Activated CD4-positive, alpha-beta memory T cell treated with anti-CD3 and anti-CD28 coated beads, Interleukin-2, amount 10 ng/mL, durations not matched to agents 7 days and 5 days (primary cell): ENCODE data around the gene BARD1. TPM values are rescaled to one million over a fixed set of nuclear protein-coding genes. Genes with fewer than 3 reads are reported as not detected.
"Not testable (repeated sequence)": the region's sequence is repeated elsewhere in the genome, so short reads cannot be mapped to it uniquely, and the experiment has no call there.

Source experiments
- CTCF ChIA-PET: fragments of 350-600 bp; sonication (Branson Sonifier 250); formaldehyde crosslinking; loops from one replicate; lab custom pipeline; 2021; ENCODE audit warnings: antibody characterized with exemption, inconsistent platforms; lab: Charles Lee
- POLR2A ChIA-PET: fragments of 350-600 bp; sonication (Branson Sonifier 250); formaldehyde crosslinking; loops from one replicate; lab custom pipeline; 2021; ENCODE audit warnings: antibody characterized with exemption; lab: Charles Lee
- DNase-seq: peaks from one replicate; pipeline ENCODE4 v3.0.0-alpha.2; 2020
- H3K27ac Mint-ChIP-seq: one replicate; pipeline ENCODE4 v1.8.0; 2021; ENCODE audit warnings: mild to moderate bottlenecking, mixed read lengths
- H3K27me3 Mint-ChIP-seq: one replicate; pipeline ENCODE4 v1.8.0; 2021; ENCODE audit warnings: mixed read lengths
- H3K36me3 Mint-ChIP-seq: one replicate; pipeline ENCODE4 v1.8.0; 2021; ENCODE audit warnings: low read depth, mixed read lengths
- H3K4me1 Mint-ChIP-seq: one replicate; pipeline ENCODE4 v1.8.0; 2021; ENCODE audit warnings: mixed read lengths
- H3K4me3 Mint-ChIP-seq: one replicate; pipeline ENCODE4 v1.8.0; 2021; ENCODE audit warnings: mild to moderate bottlenecking, mixed read lengths
- H3K9me3 Mint-ChIP-seq: one replicate; pipeline ENCODE4 v1.8.0; 2021; ENCODE audit warnings: mixed read lengths
- total RNA-seq, 2 experiments: library from RNA; stranded (reverse); gene quantifications; one replicate each; pipeline ENCODE4 v1.2.3, GENCODE V29; 2021

The BARD1 gene
- total RNA-seq, 2 experiments from 2014 or later = 43.7 to 47.4 TPM

DNA sequence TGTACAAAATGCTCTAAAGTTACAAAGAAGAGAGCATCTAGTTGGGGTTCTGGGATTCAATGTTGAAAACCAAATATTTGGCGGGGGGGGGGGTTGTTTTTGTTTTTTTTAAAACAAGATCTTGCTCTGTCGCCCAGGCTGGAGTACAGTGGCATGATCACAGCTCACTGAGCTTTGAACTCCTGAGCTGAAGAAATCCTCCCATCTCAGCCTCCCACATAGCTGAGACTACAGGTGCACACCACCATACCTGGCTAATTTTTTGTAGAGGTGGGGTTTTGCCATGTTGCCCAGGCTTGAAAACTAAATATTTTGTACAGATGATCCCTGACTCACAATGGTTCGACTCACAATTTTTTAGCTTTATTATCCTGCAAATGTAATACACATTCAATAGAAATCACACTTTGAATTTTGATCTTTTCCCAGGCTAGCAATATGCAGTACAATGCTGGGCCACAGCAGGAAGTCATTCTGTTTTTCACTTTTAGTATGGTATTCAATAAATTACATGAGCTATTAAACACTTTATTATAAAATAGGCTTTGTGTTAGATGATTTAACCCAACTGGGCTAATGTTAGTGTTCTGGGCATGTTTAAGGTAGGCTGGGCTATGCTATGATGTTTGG, 7.6 kb downstream of the BARD1 start:
- Mint-ChIP-seq H3K4me3 (no peak overlapping the region), H3K27ac (peak overlapping the region; percentile 11), H3K4me1 (peaks cover 79% of the 10 kb centered on the region), H3K27me3 (no peaks in the 10 kb centered on the region), H3K9me3 (no peaks in the 10 kb centered on the region), H3K36me3 (peaks cover 61% of the 10 kb centered on the region)
- no peak for DNase-seq
- POLR2A ChIA-PET = no interaction called here
- CTCF ChIA-PET = no interaction called here

GRCh38 chr2:214801068-214801467, 8.4 kb downstream of the BARD1 start:
- no peaks in the 10 kb centered on the region for H3K27me3 Mint-ChIP-seq
- H3K4me1 Mint-ChIP-seq = peaks cover 76% of the 10 kb centered on the region
- H3K36me3 Mint-ChIP-seq = peaks cover 60% of the 10 kb centered on the region
- no peaks in the 10 kb centered on the region for H3K9me3 Mint-ChIP-seq
- no peak for DNase-seq
- CTCF ChIA-PET = no interaction called here
- no peak overlapping the region for H3K27ac Mint-ChIP-seq
- POLR2A ChIA-PET = no interaction called here
- no peak overlapping the region for H3K4me3 Mint-ChIP-seq

- H3K27ac Mint-ChIP-seq = no peak overlapping the region
- H3K36me3 Mint-ChIP-seq = peaks cover 59% of the 10 kb centered on the region
- POLR2A ChIA-PET = interaction anchor here (1.4 kb wide), 1 partner anchor 8 kb away, joined by 13 read pairs; the partner anchor contains the start of gene BARD1
- CTCF ChIA-PET = no interaction called here
- H3K4me3 Mint-ChIP-seq = no peak overlapping the region
- peaks cover 69% of the 10 kb centered on the region for H3K4me1 Mint-ChIP-seq
- H3K27me3 Mint-ChIP-seq = no peaks in the 10 kb centered on the region
- H3K9me3 Mint-ChIP-seq = no peaks in the 10 kb centered on the region
- DNase-seq = no peak
Observed at GRCh38 chr2:214800180-214800579, 9.3 kb downstream of the BARD1 start.

GRCh38 chr2:214796911-214797310, 12.6 kb downstream of the BARD1 start:
- Mint-ChIP-seq H3K36me3 (peaks cover 53% of the 10 kb centered on the region), H3K27ac (peak overlapping the region; percentile 59), H3K4me1 (peaks cover 53% of the 10 kb centered on the region), H3K4me3 (no peak overlapping the region), H3K9me3 (no peaks in the 10 kb centered on the region), H3K27me3 (no peaks in the 10 kb centered on the region)
- ChIA-PET CTCF (no interaction called here), POLR2A (no interaction called here)
- no peak for DNase-seq

DNA sequence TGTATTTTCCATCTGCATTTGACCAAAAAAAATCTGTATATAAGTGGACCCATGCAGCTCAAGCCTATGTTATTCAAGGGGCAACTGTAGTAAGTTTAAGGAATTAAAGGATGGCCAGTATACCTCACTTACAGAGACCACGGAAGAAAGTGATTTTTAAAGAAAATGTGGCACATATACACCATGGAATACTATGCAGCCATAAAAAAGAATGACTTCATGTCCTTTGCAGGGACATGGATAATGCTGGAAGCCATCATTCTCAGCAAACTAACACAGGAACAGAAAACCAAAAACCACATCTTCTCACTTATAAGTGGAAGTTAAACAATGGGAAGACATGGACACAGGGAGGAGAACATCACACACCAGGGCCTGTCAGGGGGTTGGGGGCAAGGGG, 26.3 kb downstream of the BARD1 start:
- CTCF ChIA-PET, H3K9me3 Mint-ChIP-seq, H3K4me3 Mint-ChIP-seq, H3K27me3 Mint-ChIP-seq, DNase-seq, H3K27ac Mint-ChIP-seq, H3K4me1 Mint-ChIP-seq, POLR2A ChIA-PET: not testable (repeated sequence)
- peaks cover 79% of the 10 kb centered on the region for H3K36me3 Mint-ChIP-seq

- Mint-ChIP-seq H3K27ac (no peak overlapping the region), H3K36me3 (peaks cover 77% of the 10 kb centered on the region), H3K4me1 (no peaks in the 10 kb centered on the region), H3K4me3 (no peak overlapping the region), H3K27me3 (no peaks in the 10 kb centered on the region), H3K9me3 (peaks cover 10% of the 10 kb centered on the region)
- ChIA-PET CTCF (no interaction called here), POLR2A (no interaction called here)
- DNase-seq = no peak
Observed at GRCh38 chr2:214782671-214783070, 26.8 kb downstream of the BARD1 start.

- peaks cover 84% of the 10 kb centered on the region for H3K36me3 Mint-ChIP-seq
- no peaks in the 10 kb centered on the region for H3K27me3 Mint-ChIP-seq
- peaks cover 10% of the 10 kb centered on the region for H3K9me3 Mint-ChIP-seq
- no peaks in the 10 kb centered on the region for H3K4me1 Mint-ChIP-seq
- DNase-seq = no peak
- no peak overlapping the region for H3K27ac Mint-ChIP-seq
- no peak overlapping the region for H3K4me3 Mint-ChIP-seq
- POLR2A ChIA-PET = interaction anchor here (0.6 kb wide), 1 partner anchor 22 kb away, joined by 3 read pairs; no protein-coding TSS in a partner anchor
- CTCF ChIA-PET = no interaction called here
Observed at GRCh38 chr2:214781226-214781625, 28.3 kb downstream of the BARD1 start.

- no peaks in the 10 kb centered on the region for H3K27me3 Mint-ChIP-seq
- ChIA-PET POLR2A (interaction anchor here (0.5 to 1.4 kb wide), 2 partner anchors 33 to 50 kb away, joined by 3 to 4 read pairs; no protein-coding TSS in a partner anchor), CTCF (no interaction called here)
- H3K4me3 Mint-ChIP-seq = no peak overlapping the region
- no peak for DNase-seq
- H3K27ac Mint-ChIP-seq = no peak overlapping the region
- peaks cover 68% of the 10 kb centered on the region for H3K36me3 Mint-ChIP-seq
- no peaks in the 10 kb centered on the region for H3K4me1 Mint-ChIP-seq
- no peaks in the 10 kb centered on the region for H3K9me3 Mint-ChIP-seq
Observed at GRCh38 chr2:214775971-214776370, 33.5 kb downstream of the BARD1 start.

DNA sequence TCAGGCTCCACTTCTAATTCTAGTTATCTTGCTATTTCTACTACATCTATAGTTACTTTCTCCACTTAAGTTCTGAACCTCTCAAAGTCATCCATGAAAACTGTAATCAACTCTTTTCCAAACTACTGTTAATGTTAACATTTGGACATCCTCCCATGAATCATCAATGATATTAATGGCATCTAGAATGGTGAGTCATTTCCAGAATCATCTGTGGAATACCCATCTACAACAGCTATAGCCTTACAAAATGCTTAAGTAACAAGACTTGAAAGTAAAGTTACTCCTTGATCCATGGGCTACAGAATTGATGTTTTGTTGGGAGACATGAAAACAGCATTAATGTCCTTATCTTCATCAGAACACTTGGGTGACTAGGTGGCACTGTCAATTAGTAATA, 35.4 kb downstream of the BARD1 start:
- no peak overlapping the region for H3K27ac Mint-ChIP-seq
- ChIA-PET CTCF (interaction anchor here (1.0 kb wide), 1 partner anchor 12 kb away, joined by 3 read pairs; no protein-coding TSS in a partner anchor), POLR2A (no interaction called here)
- H3K9me3 Mint-ChIP-seq = no peaks in the 10 kb centered on the region
- H3K36me3 Mint-ChIP-seq = peaks cover 63% of the 10 kb centered on the region
- H3K4me1 Mint-ChIP-seq = no peaks in the 10 kb centered on the region
- H3K27me3 Mint-ChIP-seq = no peaks in the 10 kb centered on the region
- no peak overlapping the region for H3K4me3 Mint-ChIP-seq
- no peak for DNase-seq

- H3K9me3 Mint-ChIP-seq = no peaks in the 10 kb centered on the region
- ChIA-PET POLR2A (interaction anchor here (1.5 kb wide), 1 partner anchor 37 kb away, joined by 3 read pairs; the partner anchor contains the start of gene BARD1), CTCF (no interaction called here)
- H3K27me3 Mint-ChIP-seq = no peaks in the 10 kb centered on the region
- H3K36me3 Mint-ChIP-seq = peaks cover 71% of the 10 kb centered on the region
- H3K4me1 Mint-ChIP-seq = peaks cover 2% of the 10 kb centered on the region
- no peak overlapping the region for H3K4me3 Mint-ChIP-seq
- DNase-seq = no peak
- H3K27ac Mint-ChIP-seq = no peak overlapping the region
Observed at GRCh38 chr2:214772443-214773015, 37.0 kb downstream of the BARD1 start.

DNA sequence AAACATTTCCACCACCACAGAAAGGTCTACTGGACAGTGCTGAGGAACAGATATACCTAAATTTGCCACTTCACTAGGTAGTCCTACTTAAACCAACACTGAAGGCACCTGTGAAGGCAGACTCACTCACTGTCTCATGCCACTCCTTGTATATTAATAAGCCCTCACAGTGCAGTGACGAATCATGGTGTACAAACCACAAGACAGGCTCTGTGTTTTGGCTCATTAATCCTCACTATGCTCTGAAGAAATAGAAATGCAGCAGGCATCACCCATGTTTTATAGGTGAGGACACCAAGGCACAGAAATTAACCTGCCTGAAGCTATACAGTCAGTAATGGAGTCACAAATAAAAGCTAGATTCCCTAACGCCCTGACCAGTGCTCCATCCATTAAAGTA, 44.3 kb downstream of the BARD1 start:
- Mint-ChIP-seq H3K4me3 (no peak overlapping the region), H3K27ac (no peak overlapping the region), H3K9me3 (no peaks in the 10 kb centered on the region), H3K27me3 (no peaks in the 10 kb centered on the region), H3K36me3 (peaks cover 77% of the 10 kb centered on the region), H3K4me1 (peaks cover 2% of the 10 kb centered on the region)
- POLR2A ChIA-PET = no interaction called here
- no peak for DNase-seq
- CTCF ChIA-PET = no interaction called here

- H3K27me3 Mint-ChIP-seq = no peaks in the 10 kb centered on the region
- no peak overlapping the region for H3K27ac Mint-ChIP-seq
- CTCF ChIA-PET = no interaction called here
- no peaks in the 10 kb centered on the region for H3K9me3 Mint-ChIP-seq
- peaks cover 14% of the 10 kb centered on the region for H3K4me1 Mint-ChIP-seq
- H3K36me3 Mint-ChIP-seq = peaks cover 77% of the 10 kb centered on the region
- H3K4me3 Mint-ChIP-seq = no peak overlapping the region
- no peak for DNase-seq
- POLR2A ChIA-PET = no interaction called here
Observed at GRCh38 chr2:214753455-214753854, 56.0 kb downstream of the BARD1 start.

GRCh38 chr2:214750529-214750928, 59.0 kb downstream of the BARD1 start:
- no peaks in the 10 kb centered on the region for H3K27me3 Mint-ChIP-seq
- H3K27ac Mint-ChIP-seq = no peak overlapping the region
- no peaks in the 10 kb centered on the region for H3K9me3 Mint-ChIP-seq
- ChIA-PET POLR2A (no interaction called here), CTCF (no interaction called here)
- H3K4me1 Mint-ChIP-seq = peaks cover 12% of the 10 kb centered on the region
- peaks cover 76% of the 10 kb centered on the region for H3K36me3 Mint-ChIP-seq
- no peak overlapping the region for H3K4me3 Mint-ChIP-seq
- no peak for DNase-seq

DNA sequence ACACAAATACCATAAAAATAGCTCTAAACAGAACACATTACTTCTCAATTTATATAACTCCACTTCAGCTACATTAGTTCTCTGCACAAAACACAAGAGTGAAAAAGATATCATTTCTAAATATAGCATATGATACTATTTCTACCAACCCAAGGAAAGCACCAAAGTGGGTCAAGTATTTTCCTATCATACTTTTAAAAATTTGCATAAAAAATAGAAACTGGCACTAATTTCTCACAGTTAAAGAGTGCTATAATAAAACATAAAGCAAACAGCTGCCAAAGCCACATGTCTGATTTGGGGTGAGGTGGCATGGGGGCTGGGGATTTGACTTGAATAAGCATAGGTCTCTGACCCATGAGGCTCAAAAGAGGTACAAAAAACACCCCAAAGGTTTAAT, 61.5 kb downstream of the BARD1 start:
- H3K4me1 Mint-ChIP-seq = peaks cover 11% of the 10 kb centered on the region
- no peaks in the 10 kb centered on the region for H3K9me3 Mint-ChIP-seq
- H3K27me3 Mint-ChIP-seq = no peaks in the 10 kb centered on the region
- CTCF ChIA-PET = no interaction called here
- no peak overlapping the region for H3K4me3 Mint-ChIP-seq
- POLR2A ChIA-PET = no interaction called here
- DNase-seq = no peak
- peaks cover 76% of the 10 kb centered on the region for H3K36me3 Mint-ChIP-seq
- H3K27ac Mint-ChIP-seq = no peak overlapping the region
